ENCODE data around the gene CACNA2D4.

The CACNA2D4 gene

GRCh38 chr12:1842905-1843640, 75.4 kb downstream of the CACNA2D4 start:
- DNase-seq = no peak

- DNase-seq = no peak
Measured at GRCh38 chr12:1842183-1842904, 76.1 kb downstream of the CACNA2D4 start.

GRCh38 chr12:1841586-1842182, 76.8 kb downstream of the CACNA2D4 start:
- no peak for DNase-seq

GRCh38 chr12:1840981-1841425, 77.4 kb downstream of the CACNA2D4 start:
- no peak for DNase-seq

- no peak for DNase-seq
Measured at GRCh38 chr12:1839956-1840951, 78.2 kb downstream of the CACNA2D4 start.

- no peak for DNase-seq
Measured at GRCh38 chr12:1839464-1839863, 79.0 kb downstream of the CACNA2D4 start.

DNA sequence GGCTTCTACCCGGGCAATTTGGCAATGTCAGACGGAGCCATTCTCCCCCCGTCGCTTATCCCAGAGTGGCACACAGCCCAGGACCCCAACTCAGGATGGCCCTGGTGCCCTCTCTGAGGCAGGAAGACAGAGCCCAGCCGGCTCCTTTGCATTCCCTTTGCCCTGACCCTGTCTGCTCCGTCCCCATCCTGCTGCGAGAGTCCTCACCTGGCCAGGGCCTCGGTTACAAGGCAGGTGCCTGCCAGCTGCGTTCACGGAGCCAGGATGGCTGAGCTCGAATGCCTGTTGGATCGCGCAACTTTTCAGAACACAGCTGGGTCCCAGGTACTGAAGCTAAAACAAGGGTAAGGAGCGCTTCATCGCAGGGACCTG, 79.5 kb downstream of the CACNA2D4 start:
- no peak for DNase-seq

GRCh38 chr12:1838205-1838993, 80.1 kb downstream of the CACNA2D4 start:
- no peak for DNase-seq

GRCh38 chr12:1837541-1838204, 80.8 kb downstream of the CACNA2D4 start:
- no peak for DNase-seq

- DNase-seq = no peak
Measured at GRCh38 chr12:1836854-1837421, 81.5 kb downstream of the CACNA2D4 start.

DNA sequence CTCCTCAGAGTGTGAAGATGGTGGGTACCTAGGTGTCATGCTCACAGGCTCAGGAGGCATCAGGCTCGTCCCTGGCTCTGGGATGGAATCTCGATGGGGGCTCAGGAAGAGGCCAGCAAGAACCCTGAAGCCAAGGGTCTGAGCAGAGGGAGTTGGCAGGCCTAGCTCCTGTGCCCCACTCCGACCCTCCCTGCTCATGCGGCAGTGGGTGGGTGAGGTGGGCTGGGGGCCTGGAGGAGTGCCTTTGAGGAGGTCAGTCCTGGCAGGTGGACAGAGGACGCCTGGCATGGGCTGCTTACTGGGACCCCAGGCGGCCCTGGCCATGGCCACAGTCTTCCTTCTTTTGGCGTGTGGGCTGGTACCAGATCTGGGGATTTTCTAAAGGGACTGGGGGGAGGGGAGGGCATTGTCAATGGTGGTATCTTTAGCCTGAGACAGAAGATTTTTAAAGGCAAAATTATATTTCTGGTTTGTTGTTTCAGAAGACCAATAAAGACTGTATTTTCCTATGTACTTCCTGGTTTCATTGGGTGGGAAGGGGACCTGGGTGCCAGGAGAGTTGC, 82.1 kb downstream of the CACNA2D4 start:
- no peak for DNase-seq

GRCh38 chr12:1835211-1836131, 83.0 kb downstream of the CACNA2D4 start:
- no peak for DNase-seq

DNA sequence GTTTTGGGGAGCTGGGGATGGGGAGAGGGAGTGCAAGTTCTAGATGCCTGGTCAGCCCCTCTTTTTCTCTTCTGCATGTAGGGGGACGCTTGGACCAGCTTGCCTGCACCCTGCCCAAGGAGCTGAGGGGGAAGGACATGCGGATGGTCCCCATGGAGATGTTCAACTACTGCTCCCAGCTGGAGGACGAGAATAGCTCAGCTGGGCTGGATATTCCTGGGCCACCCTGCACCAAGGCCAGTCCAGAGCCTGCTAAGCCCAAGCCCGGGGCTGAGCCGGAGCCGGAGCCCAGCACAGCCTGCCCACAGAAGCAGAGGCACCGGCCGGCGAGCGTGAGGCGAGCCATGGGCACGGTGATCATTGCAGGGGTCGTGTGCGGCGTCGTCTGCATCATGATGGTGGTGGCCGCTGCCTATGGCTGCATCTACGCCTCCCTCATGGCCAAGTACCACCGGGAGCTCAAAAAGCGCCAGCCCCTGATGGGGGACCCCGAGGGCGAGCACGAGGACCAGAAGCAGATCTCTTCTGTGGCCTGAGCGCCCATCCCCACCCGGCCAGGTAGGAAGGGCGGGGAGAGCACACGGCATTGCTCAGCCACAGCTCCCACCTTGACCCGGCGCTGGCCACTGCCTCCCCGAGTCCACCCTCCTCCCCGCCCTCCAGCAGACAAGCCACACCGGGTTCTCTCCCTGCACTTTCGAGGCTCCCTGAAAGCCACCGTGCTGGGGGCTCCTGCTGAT, 84.1 kb downstream of the CACNA2D4 start:
- no peak for DNase-seq

DNA sequence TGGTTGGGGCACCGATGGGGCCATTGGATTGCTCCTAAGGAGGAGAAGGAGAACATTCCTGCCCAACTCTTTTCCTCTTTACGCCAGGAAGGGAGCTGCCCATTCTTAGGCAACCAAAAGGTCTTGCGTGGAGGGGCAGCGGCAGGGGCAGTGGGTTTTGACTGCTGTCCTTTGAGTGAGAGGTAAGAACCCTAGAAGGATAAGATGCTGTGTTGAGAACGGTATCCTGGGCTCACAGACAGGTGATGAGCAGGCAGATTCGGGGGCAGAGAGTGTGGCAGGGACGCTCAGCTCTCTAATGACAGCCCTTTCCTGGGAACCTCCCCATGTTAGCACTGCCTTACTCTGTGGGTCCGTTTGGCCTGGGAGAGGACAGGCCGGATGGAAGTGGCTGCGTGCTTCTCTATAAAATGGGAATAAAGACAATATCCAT, 84.8 kb downstream of the CACNA2D4 start:
- DNase-seq = no peak

DNA sequence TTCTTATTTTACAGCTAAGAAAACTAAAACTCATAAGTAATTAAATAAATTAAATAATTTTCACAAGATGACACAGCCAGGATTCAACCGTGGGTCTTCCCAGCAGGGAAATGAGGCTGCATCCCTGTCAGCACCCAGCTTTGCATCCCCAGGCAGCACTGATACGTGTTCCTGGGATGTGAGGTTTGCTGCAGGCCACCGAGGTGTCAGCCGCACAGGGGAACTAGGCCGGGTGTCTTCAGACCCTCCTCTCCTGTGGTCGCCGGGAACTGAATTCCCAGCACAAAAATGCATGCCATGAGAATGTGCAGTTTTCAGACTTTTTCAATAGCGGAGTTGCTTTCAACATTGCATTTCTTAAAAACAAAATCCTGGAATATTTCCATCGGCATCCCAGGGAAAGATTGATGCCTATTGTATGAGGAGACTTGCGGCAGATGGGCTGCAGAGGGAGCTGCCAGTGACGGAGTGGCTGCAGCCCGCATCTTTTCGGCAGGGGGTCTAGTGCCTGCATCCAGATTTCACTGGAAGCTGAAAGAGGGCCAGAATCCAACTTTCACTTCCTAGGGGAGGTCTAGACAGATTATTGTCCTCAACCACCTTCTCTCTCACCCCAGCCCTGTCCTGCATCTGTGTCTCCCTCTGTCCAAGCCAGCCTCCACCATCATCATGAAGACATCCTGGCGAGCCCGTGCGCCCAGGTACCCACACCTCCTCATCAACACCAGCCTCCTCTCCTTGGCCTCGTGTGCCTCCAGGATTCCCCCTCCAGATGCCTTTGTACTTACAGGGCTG, 85.5 kb downstream of the CACNA2D4 start:
- no peak for DNase-seq

DNA sequence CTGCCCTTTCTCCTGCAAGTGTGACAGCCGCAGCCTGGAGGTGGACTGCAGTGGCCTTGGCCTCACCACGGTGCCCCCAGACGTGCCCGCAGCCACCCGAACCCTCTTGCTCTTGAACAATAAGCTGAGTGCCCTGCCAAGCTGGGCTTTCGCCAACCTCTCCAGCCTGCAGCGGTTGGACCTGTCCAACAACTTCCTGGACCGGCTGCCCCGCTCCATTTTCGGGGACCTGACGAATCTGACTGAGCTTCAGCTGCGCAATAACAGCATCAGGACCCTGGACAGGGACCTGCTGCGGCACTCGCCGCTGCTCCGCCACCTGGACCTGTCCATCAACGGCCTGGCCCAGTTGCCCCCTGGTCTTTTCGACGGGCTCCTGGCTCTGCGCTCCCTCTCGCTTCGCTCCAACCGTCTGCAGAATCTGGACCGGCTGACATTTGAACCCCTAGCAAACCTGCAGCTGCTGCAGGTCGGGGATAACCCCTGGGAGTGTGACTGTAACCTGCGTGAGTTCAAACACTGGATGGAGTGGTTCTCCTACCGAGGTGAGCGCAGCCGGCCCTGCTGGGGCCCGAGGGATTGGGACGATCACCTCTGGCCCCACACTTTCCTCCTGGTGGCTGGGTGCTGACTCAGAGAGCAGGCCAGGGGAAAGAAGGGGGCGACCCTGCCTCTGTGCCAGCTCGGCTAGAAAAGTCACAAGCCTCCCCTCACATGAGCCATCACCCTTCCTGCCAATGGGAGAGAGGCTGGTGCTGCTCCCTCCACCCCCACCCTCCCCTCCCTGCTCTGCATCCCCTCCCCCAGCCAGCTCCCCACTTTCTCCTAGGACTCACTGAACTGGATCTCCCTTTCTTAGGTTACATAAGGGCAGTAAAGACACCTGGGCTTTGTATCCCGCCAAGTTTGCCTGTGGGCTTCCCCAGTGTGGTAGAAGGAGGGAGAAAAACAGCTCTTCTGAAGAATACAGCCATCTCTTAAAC, 87.2 kb downstream of the CACNA2D4 start:
- DNase-seq = no peak

Data from NCI-H82 (cell line).